Measurements from ENCODE around the gene TPH2. TPM values are rescaled to one million over a fixed set of nuclear protein-coding genes. Genes with fewer than 3 reads are reported as not detected.

TPH2 gene
- polyA plus RNA-seq, 3 donors = not detected

DNA sequence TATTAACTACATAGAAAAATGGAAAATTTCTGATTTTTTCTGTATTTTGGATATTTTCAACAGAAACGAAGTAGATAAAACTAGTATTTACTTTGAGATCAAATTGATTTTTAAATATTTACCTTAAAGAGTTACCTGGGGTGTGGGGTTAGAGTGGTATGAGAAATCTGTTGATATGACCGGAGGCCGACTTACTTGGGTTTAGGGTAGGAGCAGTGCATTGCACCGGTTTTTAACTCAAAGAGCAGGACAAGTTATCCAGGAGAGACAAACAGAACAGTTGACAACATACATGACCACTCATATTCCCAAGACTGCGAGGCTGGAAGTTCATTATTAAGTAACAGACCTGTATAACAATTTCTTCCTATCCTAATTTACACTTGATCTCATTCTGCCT lies 31.4 kb downstream of the TPH2 start:
- H3K27me3 ChIP-seq (ENCODE audit: control insufficient read depth in 2 of 2, insufficient read depth in 2 of 2, low read length in 2 of 2) = peaks cover 0 to 4% of the 10 kb centered on the region in 2 donors
- intact Hi-C loops (cut with micrococcal nuclease) = no loop called here
- H3K36me3 ChIP-seq (replicated peaks in 1 of 2; ENCODE audit: control insufficient read depth in 1 of 2, insufficient read depth in 2 of 2, low read length in 2 of 2) = no peaks in the 10 kb centered on the region
- H4K20me1 ChIP-seq (ENCODE audit: insufficient read depth, low read length) = no peaks in the 10 kb centered on the region
- H3K4me2 ChIP-seq (replicated peaks; ENCODE audit: extremely low read depth, low read length, poor library complexity, severe bottlenecking) = no peak overlapping the region
- Mint-ChIP-seq H3K4me1 (no peaks in the 10 kb centered on the region), H3K27me3 (ENCODE audit: low read depth in 3 of 3) (peaks cover 1 to 11% (median 3%) of the 10 kb centered on the region in 3 donors), H3K27ac (no peak overlapping the region), H3K4me3 (no peak overlapping the region), H3K9me3 (peaks cover 0 to 10% (median 0%) of the 10 kb centered on the region in 7 donors), H3K36me3 (no peaks in the 10 kb centered on the region)
- TF ChIP-seq, protein P1, sequence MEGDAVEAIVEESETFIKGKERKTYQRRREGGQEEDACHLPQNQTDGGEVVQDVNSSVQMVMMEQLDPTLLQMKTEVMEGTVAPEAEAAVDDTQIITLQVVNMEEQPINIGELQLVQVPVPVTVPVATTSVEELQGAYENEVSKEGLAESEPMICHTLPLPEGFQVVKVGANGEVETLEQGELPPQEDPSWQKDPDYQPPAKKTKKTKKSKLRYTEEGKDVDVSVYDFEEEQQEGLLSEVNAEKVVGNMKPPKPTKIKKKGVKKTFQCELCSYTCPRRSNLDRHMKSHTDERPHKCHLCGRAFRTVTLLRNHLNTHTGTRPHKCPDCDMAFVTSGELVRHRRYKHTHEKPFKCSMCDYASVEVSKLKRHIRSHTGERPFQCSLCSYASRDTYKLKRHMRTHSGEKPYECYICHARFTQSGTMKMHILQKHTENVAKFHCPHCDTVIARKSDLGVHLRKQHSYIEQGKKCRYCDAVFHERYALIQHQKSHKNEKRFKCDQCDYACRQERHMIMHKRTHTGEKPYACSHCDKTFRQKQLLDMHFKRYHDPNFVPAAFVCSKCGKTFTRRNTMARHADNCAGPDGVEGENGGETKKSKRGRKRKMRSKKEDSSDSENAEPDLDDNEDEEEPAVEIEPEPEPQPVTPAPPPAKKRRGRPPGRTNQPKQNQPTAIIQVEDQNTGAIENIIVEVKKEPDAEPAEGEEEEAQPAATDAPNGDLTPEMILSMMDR (IDR thresholded peaks at IDR 0.05) = no peak
- no peak for DNase-seq
- no peaks in the 10 kb centered on the region for H3K4me1 ChIP-seq (ENCODE audit: control insufficient read depth in 1 of 2, insufficient read depth in 2 of 2, low read length in 2 of 2)
- H3K27ac ChIP-seq (ENCODE audit: low read depth in 1 of 2, low read length in 2 of 2) = no peak overlapping the region
- H3K9me3 ChIP-seq (replicated peaks in 1 of 2; ENCODE audit: control insufficient read depth in 1 of 2, insufficient read depth in 1 of 2, low read length in 2 of 2) = no peaks in the 10 kb centered on the region
- H3K79me2 ChIP-seq (ENCODE audit: insufficient read depth, low read length) = no peaks in the 10 kb centered on the region
- no peak overlapping the region for H2AFZ ChIP-seq (ENCODE audit: insufficient read depth, low read depth, low read length, poor library complexity, severe bottlenecking)
- WGBS (ENCODE audit: insufficient coverage) = no CpG with 5 or more reads among the region's 5 CpGs
- H3K9ac ChIP-seq (ENCODE audit: insufficient read depth, low read length, poor library complexity, severe bottlenecking) = no peak overlapping the region
- H3K4me3 ChIP-seq (replicated peaks in 1 of 3; ENCODE audit: low read depth in 2 of 3, low read length in 3 of 3) = no peak overlapping the region

DNA sequence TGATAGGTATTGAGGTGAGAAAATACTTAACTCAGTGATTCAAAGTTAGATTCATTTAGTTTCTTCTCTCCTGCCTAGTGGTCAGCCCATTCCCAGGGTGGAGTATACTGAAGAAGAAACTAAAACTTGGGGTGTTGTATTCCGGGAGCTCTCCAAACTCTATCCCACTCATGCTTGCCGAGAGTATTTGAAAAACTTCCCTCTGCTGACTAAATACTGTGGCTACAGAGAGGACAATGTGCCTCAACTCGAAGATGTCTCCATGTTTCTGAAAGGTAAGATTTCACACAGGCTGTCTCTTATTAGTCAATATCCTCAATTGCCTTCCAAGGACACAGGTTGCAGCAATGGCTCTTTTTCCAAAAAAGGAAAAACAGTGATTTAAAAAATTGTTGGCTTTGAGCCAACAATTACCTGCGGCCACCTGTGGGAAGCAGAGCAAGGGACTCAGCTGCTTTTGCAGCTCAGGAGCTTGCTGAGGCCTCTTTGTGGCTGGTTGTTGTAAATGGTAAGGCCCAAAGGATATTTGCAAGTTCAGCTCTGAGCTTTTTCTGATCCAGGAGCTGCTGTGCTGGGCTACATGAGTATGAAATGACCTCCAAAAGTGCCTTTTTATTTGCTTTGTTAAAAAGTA lies 33.9 kb downstream of the TPH2 start:
- Histone ChIP-seq H3K4me3 (replicated peaks in 1 of 3; ENCODE audit: low read depth in 2 of 3, low read length in 3 of 3) (no peak overlapping the region), H3K9me3 (replicated peaks in 1 of 2; ENCODE audit: control insufficient read depth in 1 of 2, insufficient read depth in 1 of 2, low read length in 2 of 2) (no peaks in the 10 kb centered on the region), H3K4me2 (replicated peaks; ENCODE audit: extremely low read depth, low read length, poor library complexity, severe bottlenecking) (no peak overlapping the region), H3K27ac (ENCODE audit: low read depth in 1 of 2, low read length in 2 of 2) (no peak overlapping the region), H3K4me1 (ENCODE audit: control insufficient read depth in 1 of 2, insufficient read depth in 2 of 2, low read length in 2 of 2) (no peaks in the 10 kb centered on the region), H2AFZ (ENCODE audit: insufficient read depth, low read depth, low read length, poor library complexity, severe bottlenecking) (no peak overlapping the region), H3K27me3 (ENCODE audit: control insufficient read depth in 2 of 2, insufficient read depth in 2 of 2, low read length in 2 of 2) (no peaks in the 10 kb centered on the region), H4K20me1 (ENCODE audit: insufficient read depth, low read length) (no peaks in the 10 kb centered on the region), H3K36me3 (replicated peaks in 1 of 2; ENCODE audit: control insufficient read depth in 1 of 2, insufficient read depth in 2 of 2, low read length in 2 of 2) (no peaks in the 10 kb centered on the region), H3K9ac (ENCODE audit: insufficient read depth, low read length, poor library complexity, severe bottlenecking) (no peak overlapping the region), H3K79me2 (ENCODE audit: insufficient read depth, low read length) (no peaks in the 10 kb centered on the region)
- Mint-ChIP-seq H3K27me3 (ENCODE audit: low read depth in 3 of 3) (peaks cover 3 to 5% (median 5%) of the 10 kb centered on the region in 3 donors), H3K36me3 (no peaks in the 10 kb centered on the region), H3K9me3 (peaks cover 0 to 10% (median 0%) of the 10 kb centered on the region in 7 donors), H3K4me3 (no peak overlapping the region), H3K27ac (no peak overlapping the region), H3K4me1 (no peaks in the 10 kb centered on the region)
- intact Hi-C loops (cut with micrococcal nuclease) = no loop called here
- no peak for DNase-seq
- WGBS (ENCODE audit: insufficient coverage) = 64% methylated on average over 2 of the region's 4 CpGs
- TF ChIP-seq, protein P1 (IDR thresholded peaks at IDR 0.05) = no peak

Measured in CD14-positive monocyte (primary cell).